ENCODE measurements around the gene TTC28.

TTC28 gene

GRCh38 chr22:28252539-28252938, 427.1 kb downstream of the TTC28 start:
- TF ChIP-seq CTCF (IDR thresholded peaks at IDR 0.05) = no peak
- no peak overlapping the region for H3K4me3 Mint-ChIP-seq
- DNase-seq = no peak
- no peaks in the 10 kb centered on the region for H3K27me3 Mint-ChIP-seq (ENCODE audit: low read depth, poor library complexity)
- peaks cover 17% of the 10 kb centered on the region for H3K9me3 Mint-ChIP-seq
- peaks cover 27% of the 10 kb centered on the region for H3K36me3 Mint-ChIP-seq (ENCODE audit: low read depth)
- H3K4me1 Mint-ChIP-seq = peaks cover 45% of the 10 kb centered on the region
- no peak overlapping the region for H3K27ac Mint-ChIP-seq

GRCh38 chr22:28250036-28250695, 429.5 kb downstream of the TTC28 start:
- Mint-ChIP-seq H3K36me3 (ENCODE audit: low read depth) (peaks cover 4% of the 10 kb centered on the region), H3K27me3 (ENCODE audit: low read depth, poor library complexity) (no peaks in the 10 kb centered on the region), H3K4me3 (no peak overlapping the region), H3K4me1 (peaks cover 69% of the 10 kb centered on the region), H3K27ac (no peak overlapping the region), H3K9me3 (no peaks in the 10 kb centered on the region)
- no peak for TF ChIP-seq CTCF (IDR thresholded peaks at IDR 0.05)
- no peak for DNase-seq

GRCh38 chr22:28249402-28249801, 430.2 kb downstream of the TTC28 start:
- no peaks in the 10 kb centered on the region for H3K9me3 Mint-ChIP-seq
- H3K27ac Mint-ChIP-seq = peak overlapping the region; percentile 93
- TF ChIP-seq CTCF (IDR thresholded peaks at IDR 0.05) = no peak
- no peak overlapping the region for H3K4me3 Mint-ChIP-seq
- no peaks in the 10 kb centered on the region for H3K27me3 Mint-ChIP-seq (ENCODE audit: low read depth, poor library complexity)
- DNase-seq = peak; percentile 22
- peaks cover 72% of the 10 kb centered on the region for H3K4me1 Mint-ChIP-seq
- no peaks in the 10 kb centered on the region for H3K36me3 Mint-ChIP-seq (ENCODE audit: low read depth)

GRCh38 chr22:28247667-28248363, 431.8 kb downstream of the TTC28 start:
- no peak for TF ChIP-seq CTCF (IDR thresholded peaks at IDR 0.05)
- Mint-ChIP-seq H3K27ac (peak overlapping the region; percentile 95), H3K9me3 (no peaks in the 10 kb centered on the region), H3K4me3 (peak overlapping the region; percentile 4), H3K27me3 (ENCODE audit: low read depth, poor library complexity) (peaks cover 4% of the 10 kb centered on the region), H3K36me3 (ENCODE audit: low read depth) (no peaks in the 10 kb centered on the region), H3K4me1 (peaks cover 78% of the 10 kb centered on the region)
- DNase-seq = peak; percentile 36

GRCh38 chr22:28247136-28247535, 432.5 kb downstream of the TTC28 start:
- no peak for DNase-seq
- Mint-ChIP-seq H3K4me3 (no peak overlapping the region), H3K36me3 (ENCODE audit: low read depth) (no peaks in the 10 kb centered on the region), H3K27ac (peak overlapping the region; percentile 95), H3K4me1 (peaks cover 74% of the 10 kb centered on the region), H3K9me3 (no peaks in the 10 kb centered on the region), H3K27me3 (ENCODE audit: low read depth, poor library complexity) (peaks cover 4% of the 10 kb centered on the region)
- no peak for TF ChIP-seq CTCF (IDR thresholded peaks at IDR 0.05)

GRCh38 chr22:28246397-28246796, 433.2 kb downstream of the TTC28 start:
- Mint-ChIP-seq H3K27me3 (ENCODE audit: low read depth, poor library complexity) (peaks cover 4% of the 10 kb centered on the region), H3K27ac (peak overlapping the region; percentile 95), H3K9me3 (no peaks in the 10 kb centered on the region), H3K4me1 (peaks cover 74% of the 10 kb centered on the region), H3K4me3 (no peak overlapping the region), H3K36me3 (ENCODE audit: low read depth) (no peaks in the 10 kb centered on the region)
- no peak for DNase-seq
- TF ChIP-seq CTCF (IDR thresholded peaks at IDR 0.05) = no peak
